GM19023 (cell line): Measurements from ENCODE around the gene DNAJB4.
"Not testable (repeated sequence)": the region's sequence is repeated elsewhere in the genome, so short reads cannot be mapped to it uniquely, and the experiment has no call there.

Experiments
- ATAC-seq: cut with Tn5 transposase; IDR thresholded peaks from one replicate; pipeline ENCODE4 v1.9.1; 2021; ENCODE audit warnings: mild to moderate bottlenecking, moderate library complexity; ENCODE audit not compliant: unreplicated experiment

DNAJB4 gene

DNA sequence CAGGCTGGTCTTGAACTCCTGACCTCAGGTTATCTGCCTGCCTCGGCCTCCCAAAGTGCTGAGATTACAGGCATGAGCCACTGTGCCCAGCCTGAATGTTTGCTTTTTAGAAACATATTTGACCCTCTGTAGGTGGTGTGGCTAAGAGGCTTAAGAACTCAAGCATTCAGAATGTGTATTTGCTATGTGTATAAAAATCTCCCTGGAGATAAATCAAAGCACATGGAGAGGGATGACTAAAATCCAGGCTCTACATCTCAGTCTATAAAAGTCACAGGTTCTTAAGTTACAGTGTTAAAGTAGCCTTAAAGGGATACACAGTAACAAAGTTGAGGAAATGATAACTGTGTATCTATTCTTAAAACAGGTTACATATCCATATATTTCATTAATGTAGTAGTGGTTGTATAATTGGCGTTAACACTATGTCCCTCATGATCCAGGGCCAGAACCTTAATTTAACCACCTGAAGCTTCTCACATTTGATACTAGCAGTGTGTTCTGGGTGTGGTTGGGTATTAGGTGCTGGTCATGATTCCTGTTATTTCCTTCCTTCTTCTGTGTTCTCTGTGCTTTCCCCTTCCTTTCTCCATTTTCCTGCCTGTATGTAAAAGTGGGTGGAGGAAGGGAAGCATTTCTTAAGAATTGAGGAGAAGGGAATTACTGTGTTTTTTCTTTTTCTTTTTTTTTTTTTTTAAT, 57.2 kb downstream of the DNAJB4 start:
- ATAC-seq = no peak

DNA sequence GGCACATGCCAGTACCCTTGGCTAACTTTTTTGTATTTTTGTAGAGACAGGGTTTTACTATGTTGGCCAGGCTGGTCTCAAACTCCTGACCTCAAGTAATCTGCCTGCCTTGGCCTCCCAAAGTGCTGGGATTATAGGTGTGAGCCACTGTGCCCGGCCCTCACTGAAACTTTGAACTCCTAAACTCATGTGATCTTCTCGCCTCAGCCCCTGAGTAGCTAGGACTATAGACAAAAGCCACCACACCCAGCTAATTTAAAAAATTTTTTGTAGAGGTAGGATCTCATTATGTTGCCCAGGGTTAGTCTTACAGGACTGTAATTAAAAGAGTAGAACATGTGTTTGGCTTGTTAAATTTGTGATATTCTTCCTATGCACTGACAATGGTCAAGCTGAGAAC, 60.1 kb downstream of the DNAJB4 start:
- ATAC-seq = not testable (repeated sequence)
